ENCODE measurements around the gene RERG. TPM values are rescaled to one million over a fixed set of nuclear protein-coding genes. Genes with fewer than 3 reads are reported as not detected.

The RERG gene
- total RNA-seq, 1 experiment from 2014 or later: not detected

DNA sequence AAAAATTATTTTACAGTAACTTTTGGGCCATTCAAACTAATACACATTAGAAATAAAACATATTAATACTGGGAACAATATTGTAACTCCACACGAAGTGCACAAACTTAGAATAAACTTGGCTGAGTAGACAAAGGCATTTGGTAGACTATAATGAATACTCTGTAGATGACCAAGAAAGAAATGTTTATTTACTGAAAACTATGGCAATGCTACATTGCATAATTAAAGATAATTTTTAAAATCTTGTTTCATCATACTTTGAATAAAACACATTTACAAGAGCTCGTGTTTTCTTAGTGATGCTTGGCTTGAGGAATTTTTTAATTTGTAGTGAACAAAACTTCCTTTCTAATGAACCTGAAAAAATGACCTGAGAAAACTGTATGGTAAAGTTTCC, 21.3 kb downstream of the RERG start:
- ChIA-PET POLR2A (no interaction called here), CTCF (no interaction called here)
- no peaks in the 10 kb centered on the region for H3K9me3 Mint-ChIP-seq (ENCODE audit: unreplicated experiment)
- H3K4me1 Mint-ChIP-seq (ENCODE audit: low read depth, unreplicated experiment): no peaks in the 10 kb centered on the region
- no peaks in the 10 kb centered on the region for H3K36me3 Mint-ChIP-seq (ENCODE audit: insufficient read depth, unreplicated experiment)
- H3K4me3 Mint-ChIP-seq (ENCODE audit: unreplicated experiment): no peak overlapping the region
- no peak for DNase-seq
- BruUV-seq (replicated peaks): no TSS peak
- H3K9me3 ChIP-seq: no peaks in the 10 kb centered on the region
- no peaks in the 10 kb centered on the region for H3K36me3 ChIP-seq (ENCODE audit: control insufficient read depth, insufficient read depth, low read length)
- intact Hi-C loops (cut with micrococcal nuclease; ENCODE audit: unreplicated experiment): no loop called here
- H3K27me3 ChIP-seq (replicated peaks; ENCODE audit: control insufficient read depth, insufficient read depth, low read length): no peaks in the 10 kb centered on the region
- TF ChIP-seq, protein P1, sequence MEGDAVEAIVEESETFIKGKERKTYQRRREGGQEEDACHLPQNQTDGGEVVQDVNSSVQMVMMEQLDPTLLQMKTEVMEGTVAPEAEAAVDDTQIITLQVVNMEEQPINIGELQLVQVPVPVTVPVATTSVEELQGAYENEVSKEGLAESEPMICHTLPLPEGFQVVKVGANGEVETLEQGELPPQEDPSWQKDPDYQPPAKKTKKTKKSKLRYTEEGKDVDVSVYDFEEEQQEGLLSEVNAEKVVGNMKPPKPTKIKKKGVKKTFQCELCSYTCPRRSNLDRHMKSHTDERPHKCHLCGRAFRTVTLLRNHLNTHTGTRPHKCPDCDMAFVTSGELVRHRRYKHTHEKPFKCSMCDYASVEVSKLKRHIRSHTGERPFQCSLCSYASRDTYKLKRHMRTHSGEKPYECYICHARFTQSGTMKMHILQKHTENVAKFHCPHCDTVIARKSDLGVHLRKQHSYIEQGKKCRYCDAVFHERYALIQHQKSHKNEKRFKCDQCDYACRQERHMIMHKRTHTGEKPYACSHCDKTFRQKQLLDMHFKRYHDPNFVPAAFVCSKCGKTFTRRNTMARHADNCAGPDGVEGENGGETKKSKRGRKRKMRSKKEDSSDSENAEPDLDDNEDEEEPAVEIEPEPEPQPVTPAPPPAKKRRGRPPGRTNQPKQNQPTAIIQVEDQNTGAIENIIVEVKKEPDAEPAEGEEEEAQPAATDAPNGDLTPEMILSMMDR (IDR thresholded peaks at IDR 0.05; ENCODE audit: insufficient read depth in 1 of 2, low read depth in 1 of 2, low read length in 1 of 2, severe bottlenecking in 1 of 2, unreplicated experiment in 1 of 2): no peak
- no peak overlapping the region for H3K4me3 ChIP-seq (ENCODE audit: low read depth, low read length)
- no peaks in the 10 kb centered on the region for H3K4me1 ChIP-seq
- peaks cover 6% of the 10 kb centered on the region for H3K27me3 Mint-ChIP-seq (ENCODE audit: insufficient read depth, unreplicated experiment)
- H3K27ac Mint-ChIP-seq (ENCODE audit: unreplicated experiment): no peak overlapping the region

DNA sequence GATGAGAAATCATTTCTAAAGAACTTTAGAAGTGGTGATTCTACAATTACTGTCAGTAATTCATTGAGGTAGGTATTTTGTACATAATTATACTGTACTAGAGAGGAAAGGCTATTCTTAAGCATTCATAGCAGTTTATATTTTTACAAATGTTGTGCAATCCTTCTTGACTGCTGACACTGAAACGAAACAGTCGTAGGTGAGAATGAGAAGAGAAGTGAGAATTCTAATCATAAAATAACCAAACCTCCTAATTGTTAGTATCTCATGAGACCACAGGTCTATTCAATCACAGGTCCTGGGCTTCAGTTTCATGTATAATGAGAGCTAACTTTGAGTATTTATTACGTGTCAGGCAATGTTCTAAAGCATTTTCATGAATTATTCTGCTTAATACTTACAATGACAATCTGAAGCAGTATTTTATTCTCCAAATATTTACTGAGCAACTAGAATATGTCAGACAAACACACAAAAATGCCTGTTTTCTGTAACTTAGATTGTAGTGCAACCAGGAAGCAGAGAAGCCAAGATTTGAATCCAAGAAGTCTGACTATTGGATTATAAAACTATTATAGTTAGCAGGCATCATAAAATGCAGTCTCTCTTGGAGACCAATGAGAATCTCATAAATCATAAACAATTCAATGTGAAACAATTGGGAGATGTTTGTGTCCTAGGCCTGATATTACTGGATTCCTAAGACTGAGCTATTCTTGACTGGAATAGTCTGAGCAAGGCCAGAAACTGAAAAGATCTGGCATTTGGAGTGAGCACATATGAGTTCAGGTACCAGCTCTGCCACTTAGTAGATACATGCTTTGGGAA, 24.3 kb downstream of the RERG start:
- no peak overlapping the region for H3K4me3 ChIP-seq (ENCODE audit: low read depth, low read length)
- H3K27me3 Mint-ChIP-seq (ENCODE audit: insufficient read depth, unreplicated experiment): peaks cover 12% of the 10 kb centered on the region
- POLR2A ChIA-PET: no interaction called here
- intact Hi-C loops (cut with micrococcal nuclease; ENCODE audit: unreplicated experiment): no loop called here
- no peaks in the 10 kb centered on the region for H3K4me1 ChIP-seq
- no peaks in the 10 kb centered on the region for H3K27me3 ChIP-seq (replicated peaks; ENCODE audit: control insufficient read depth, insufficient read depth, low read length)
- H3K4me3 Mint-ChIP-seq (ENCODE audit: unreplicated experiment): no peak overlapping the region
- H3K9me3 Mint-ChIP-seq (ENCODE audit: unreplicated experiment): no peaks in the 10 kb centered on the region
- CTCF ChIA-PET: interaction anchor here (0.6 kb wide), 1 partner anchor 1068 kb away, joined by 3 read pairs; no protein-coding TSS in a partner anchor
- H3K36me3 Mint-ChIP-seq (ENCODE audit: insufficient read depth, unreplicated experiment): no peaks in the 10 kb centered on the region
- no peaks in the 10 kb centered on the region for H3K9me3 ChIP-seq
- TF ChIP-seq, protein P1 (IDR thresholded peaks at IDR 0.05; ENCODE audit: insufficient read depth in 1 of 2, low read depth in 1 of 2, low read length in 1 of 2, severe bottlenecking in 1 of 2, unreplicated experiment in 1 of 2): no peak
- BruUV-seq (replicated peaks): no TSS peak
- H3K27ac Mint-ChIP-seq (ENCODE audit: unreplicated experiment): no peak overlapping the region
- H3K36me3 ChIP-seq (ENCODE audit: control insufficient read depth, insufficient read depth, low read length): no peaks in the 10 kb centered on the region
- DNase-seq: no peak
- H3K4me1 Mint-ChIP-seq (ENCODE audit: low read depth, unreplicated experiment): no peaks in the 10 kb centered on the region

DNA sequence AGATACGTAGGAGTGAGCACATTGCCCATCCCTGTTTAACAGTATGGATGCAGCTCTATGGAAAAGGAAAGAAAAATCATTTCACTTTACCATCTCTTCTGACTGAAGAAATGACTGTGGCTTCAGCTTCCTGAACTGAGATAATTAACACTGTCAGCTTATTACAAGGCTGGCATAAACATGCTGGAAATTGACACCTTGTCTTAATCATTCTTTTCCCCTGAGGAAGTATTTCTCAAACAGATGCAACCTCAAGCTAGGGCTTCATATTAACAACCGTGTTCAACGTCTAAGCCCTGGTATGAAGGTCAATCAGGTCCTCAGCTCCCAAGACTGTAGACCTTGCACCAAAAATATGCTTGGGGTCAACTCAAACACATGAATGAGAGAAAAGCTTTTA, 25.0 kb downstream of the RERG start:
- Histone ChIP-seq H3K4me1 (no peaks in the 10 kb centered on the region), H3K4me3 (ENCODE audit: low read depth, low read length) (no peak overlapping the region), H3K36me3 (ENCODE audit: control insufficient read depth, insufficient read depth, low read length) (no peaks in the 10 kb centered on the region), H3K27me3 (replicated peaks; ENCODE audit: control insufficient read depth, insufficient read depth, low read length) (no peaks in the 10 kb centered on the region), H3K9me3 (no peaks in the 10 kb centered on the region)
- H3K27me3 Mint-ChIP-seq (ENCODE audit: insufficient read depth, unreplicated experiment): peaks cover 12% of the 10 kb centered on the region
- TF ChIP-seq, protein P1 (IDR thresholded peaks at IDR 0.05; ENCODE audit: insufficient read depth in 1 of 2, low read depth in 1 of 2, low read length in 1 of 2, severe bottlenecking in 1 of 2, unreplicated experiment in 1 of 2): no peak
- intact Hi-C loops (cut with micrococcal nuclease; ENCODE audit: unreplicated experiment): no loop called here
- CTCF ChIA-PET: interaction anchor here (0.6 kb wide), 1 partner anchor 1068 kb away, joined by 3 read pairs; no protein-coding TSS in a partner anchor
- H3K27ac Mint-ChIP-seq (ENCODE audit: unreplicated experiment): no peak overlapping the region
- H3K4me1 Mint-ChIP-seq (ENCODE audit: low read depth, unreplicated experiment): no peaks in the 10 kb centered on the region
- no peaks in the 10 kb centered on the region for H3K36me3 Mint-ChIP-seq (ENCODE audit: insufficient read depth, unreplicated experiment)
- no peak for DNase-seq
- no peak overlapping the region for H3K4me3 Mint-ChIP-seq (ENCODE audit: unreplicated experiment)
- H3K9me3 Mint-ChIP-seq (ENCODE audit: unreplicated experiment): no peaks in the 10 kb centered on the region
- BruUV-seq (replicated peaks): no TSS peak
- POLR2A ChIA-PET: no interaction called here

Data from Caco-2 (cell line).